ENCODE data around the gene SH3YL1. TPM values are rescaled to one million over a fixed set of nuclear protein-coding genes. Genes with fewer than 3 reads are reported as not detected.

SH3YL1 gene
- total RNA-seq, 1 experiment from 2014 or later, result 26.5 TPM

GRCh38 chr2:309954-310510 lies 46.2 kb upstream of the SH3YL1 start:
- no peak overlapping the region for H4K8ac ChIP-seq (replicated peaks; ENCODE audit: insufficient read length, low read depth, low read length)
- H3K4ac ChIP-seq (ENCODE audit: low read depth, low read length), result no peak overlapping the region
- no peaks in the 10 kb centered on the region for H3K23me2 ChIP-seq (ENCODE audit: insufficient read length, low read depth, low read length, poor library complexity, severe bottlenecking)
- no CpG with 5 or more reads among the region's 10 CpGs for WGBS (ENCODE audit: extremely low coverage, insufficient read length, low lambda C conversion rate)
- H3K23ac ChIP-seq (ENCODE audit: insufficient read length, low read depth, low read length), result no peak overlapping the region
- H3K79me2 ChIP-seq (ENCODE audit: insufficient read depth, low read length), result no peaks in the 10 kb centered on the region
- peaks cover 2% of the 10 kb centered on the region; the same call in 1 of the 2 replicates for H3K4me1 ChIP-seq (ENCODE audit: insufficient read depth, low read length)
- H3K27me3 ChIP-seq (ENCODE audit: insufficient read depth, low read length), result no peaks in the 10 kb centered on the region
- peak overlapping the region; percentile 73 to 97 (median 95); a peak in 3 of 7 replicates for H3K27ac Mint-ChIP-seq
- H2AFZ ChIP-seq (ENCODE audit: low read length), result no peak overlapping the region
- no peak overlapping the region for H4K91ac ChIP-seq (ENCODE audit: insufficient read length, low read depth, low read length)
- no peak overlapping the region for H3K27ac ChIP-seq (ENCODE audit: insufficient read length, low read depth, low read length)
- H2BK15ac ChIP-seq (ENCODE audit: low read depth, low read length), result no peak overlapping the region
- no peaks in the 10 kb centered on the region for H3K9me3 ChIP-seq (ENCODE audit: control insufficient read depth, low read depth, low read length)
- H3K4me3 Mint-ChIP-seq, result no peak overlapping the region
- no peak overlapping the region for H2BK120ac ChIP-seq (ENCODE audit: low read depth, low read length, poor library complexity, severe bottlenecking)
- no peaks in the 10 kb centered on the region; a peak in 1 of 7 replicates for H3K36me3 Mint-ChIP-seq (ENCODE audit: insufficient read depth in 1 of 3, low read depth in 3 of 3)
- no peak overlapping the region for H3K14ac ChIP-seq (ENCODE audit: insufficient read depth, low read length)
- H2BK12ac ChIP-seq (ENCODE audit: insufficient read length, low read depth, low read length), result no peak overlapping the region
- no peak overlapping the region for H3K18ac ChIP-seq (ENCODE audit: insufficient read length, low read depth, low read length)
- no peak overlapping the region for H2AK5ac ChIP-seq (ENCODE audit: insufficient read length, low read length)
- no peak overlapping the region for H3K56ac ChIP-seq (ENCODE audit: insufficient read length, low read depth, low read length)
- H2BK20ac ChIP-seq (ENCODE audit: low read depth, low read length, poor library complexity, severe bottlenecking), result no peak overlapping the region
- peaks cover 2% of the 10 kb centered on the region for H3K27me3 Mint-ChIP-seq (ENCODE audit: low read depth)
- no peak overlapping the region for H4K5ac ChIP-seq (ENCODE audit: insufficient read length, low read depth, low read length)
- H3K9ac ChIP-seq (ENCODE audit: extremely low read depth, insufficient read length, low read length), result no peak overlapping the region
- no peaks in the 10 kb centered on the region for H3K9me3 Mint-ChIP-seq
- no peak for DNase-seq
- no peaks in the 10 kb centered on the region for H4K20me1 ChIP-seq (ENCODE audit: control insufficient read depth, insufficient read depth, insufficient read length)
- no peaks in the 10 kb centered on the region for H3K79me1 ChIP-seq (ENCODE audit: insufficient read depth, low read depth, low read length, poor library complexity, severe bottlenecking)
- H3K4me2 ChIP-seq (ENCODE audit: insufficient read depth, insufficient read length, low read length), result no peak overlapping the region
- no peak overlapping the region for H3T11ph ChIP-seq (ENCODE audit: low read length)
- TF ChIP-seq, protein P1, sequence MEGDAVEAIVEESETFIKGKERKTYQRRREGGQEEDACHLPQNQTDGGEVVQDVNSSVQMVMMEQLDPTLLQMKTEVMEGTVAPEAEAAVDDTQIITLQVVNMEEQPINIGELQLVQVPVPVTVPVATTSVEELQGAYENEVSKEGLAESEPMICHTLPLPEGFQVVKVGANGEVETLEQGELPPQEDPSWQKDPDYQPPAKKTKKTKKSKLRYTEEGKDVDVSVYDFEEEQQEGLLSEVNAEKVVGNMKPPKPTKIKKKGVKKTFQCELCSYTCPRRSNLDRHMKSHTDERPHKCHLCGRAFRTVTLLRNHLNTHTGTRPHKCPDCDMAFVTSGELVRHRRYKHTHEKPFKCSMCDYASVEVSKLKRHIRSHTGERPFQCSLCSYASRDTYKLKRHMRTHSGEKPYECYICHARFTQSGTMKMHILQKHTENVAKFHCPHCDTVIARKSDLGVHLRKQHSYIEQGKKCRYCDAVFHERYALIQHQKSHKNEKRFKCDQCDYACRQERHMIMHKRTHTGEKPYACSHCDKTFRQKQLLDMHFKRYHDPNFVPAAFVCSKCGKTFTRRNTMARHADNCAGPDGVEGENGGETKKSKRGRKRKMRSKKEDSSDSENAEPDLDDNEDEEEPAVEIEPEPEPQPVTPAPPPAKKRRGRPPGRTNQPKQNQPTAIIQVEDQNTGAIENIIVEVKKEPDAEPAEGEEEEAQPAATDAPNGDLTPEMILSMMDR (conservative IDR thresholded peaks at IDR 0.05), result no peak
- H3K4me1 Mint-ChIP-seq, result peaks cover 21 to 32% of the 10 kb centered on the region in 2 experiments
- no peak overlapping the region for H2BK5ac ChIP-seq (ENCODE audit: insufficient read length, low read length)

Data from H9 (cell line).